Measurements from ENCODE around the gene UVRAG.

DNA sequence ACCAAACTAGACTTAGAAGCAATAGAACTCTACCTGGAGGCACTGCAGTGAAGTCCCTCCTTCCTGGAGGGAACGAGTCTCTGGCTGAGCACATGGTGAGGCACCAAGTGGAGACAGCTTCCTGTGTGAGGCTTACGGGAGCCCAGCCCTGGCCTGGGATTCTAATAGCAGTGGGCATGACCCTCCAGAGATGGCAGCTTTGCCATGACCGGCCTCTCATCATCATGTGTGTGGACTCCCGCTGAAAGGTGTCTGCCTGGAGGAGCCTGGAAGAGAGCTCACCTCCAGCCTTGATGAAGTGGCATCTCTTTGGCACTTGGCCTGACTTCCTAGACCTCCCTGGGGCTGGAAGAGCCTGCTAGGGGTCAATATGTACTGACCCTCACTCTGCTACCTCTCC is 38.5 kb upstream of the UVRAG start:
- no peak for TF ChIP-seq POLR2AphosphoS5 (IDR thresholded peaks at IDR 0.05; ENCODE audit: low read depth, low read length)
- TF ChIP-seq, protein P1, sequence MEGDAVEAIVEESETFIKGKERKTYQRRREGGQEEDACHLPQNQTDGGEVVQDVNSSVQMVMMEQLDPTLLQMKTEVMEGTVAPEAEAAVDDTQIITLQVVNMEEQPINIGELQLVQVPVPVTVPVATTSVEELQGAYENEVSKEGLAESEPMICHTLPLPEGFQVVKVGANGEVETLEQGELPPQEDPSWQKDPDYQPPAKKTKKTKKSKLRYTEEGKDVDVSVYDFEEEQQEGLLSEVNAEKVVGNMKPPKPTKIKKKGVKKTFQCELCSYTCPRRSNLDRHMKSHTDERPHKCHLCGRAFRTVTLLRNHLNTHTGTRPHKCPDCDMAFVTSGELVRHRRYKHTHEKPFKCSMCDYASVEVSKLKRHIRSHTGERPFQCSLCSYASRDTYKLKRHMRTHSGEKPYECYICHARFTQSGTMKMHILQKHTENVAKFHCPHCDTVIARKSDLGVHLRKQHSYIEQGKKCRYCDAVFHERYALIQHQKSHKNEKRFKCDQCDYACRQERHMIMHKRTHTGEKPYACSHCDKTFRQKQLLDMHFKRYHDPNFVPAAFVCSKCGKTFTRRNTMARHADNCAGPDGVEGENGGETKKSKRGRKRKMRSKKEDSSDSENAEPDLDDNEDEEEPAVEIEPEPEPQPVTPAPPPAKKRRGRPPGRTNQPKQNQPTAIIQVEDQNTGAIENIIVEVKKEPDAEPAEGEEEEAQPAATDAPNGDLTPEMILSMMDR (IDR thresholded peaks at IDR 0.05) = no peak
- TF ChIP-seq, protein P2, sequence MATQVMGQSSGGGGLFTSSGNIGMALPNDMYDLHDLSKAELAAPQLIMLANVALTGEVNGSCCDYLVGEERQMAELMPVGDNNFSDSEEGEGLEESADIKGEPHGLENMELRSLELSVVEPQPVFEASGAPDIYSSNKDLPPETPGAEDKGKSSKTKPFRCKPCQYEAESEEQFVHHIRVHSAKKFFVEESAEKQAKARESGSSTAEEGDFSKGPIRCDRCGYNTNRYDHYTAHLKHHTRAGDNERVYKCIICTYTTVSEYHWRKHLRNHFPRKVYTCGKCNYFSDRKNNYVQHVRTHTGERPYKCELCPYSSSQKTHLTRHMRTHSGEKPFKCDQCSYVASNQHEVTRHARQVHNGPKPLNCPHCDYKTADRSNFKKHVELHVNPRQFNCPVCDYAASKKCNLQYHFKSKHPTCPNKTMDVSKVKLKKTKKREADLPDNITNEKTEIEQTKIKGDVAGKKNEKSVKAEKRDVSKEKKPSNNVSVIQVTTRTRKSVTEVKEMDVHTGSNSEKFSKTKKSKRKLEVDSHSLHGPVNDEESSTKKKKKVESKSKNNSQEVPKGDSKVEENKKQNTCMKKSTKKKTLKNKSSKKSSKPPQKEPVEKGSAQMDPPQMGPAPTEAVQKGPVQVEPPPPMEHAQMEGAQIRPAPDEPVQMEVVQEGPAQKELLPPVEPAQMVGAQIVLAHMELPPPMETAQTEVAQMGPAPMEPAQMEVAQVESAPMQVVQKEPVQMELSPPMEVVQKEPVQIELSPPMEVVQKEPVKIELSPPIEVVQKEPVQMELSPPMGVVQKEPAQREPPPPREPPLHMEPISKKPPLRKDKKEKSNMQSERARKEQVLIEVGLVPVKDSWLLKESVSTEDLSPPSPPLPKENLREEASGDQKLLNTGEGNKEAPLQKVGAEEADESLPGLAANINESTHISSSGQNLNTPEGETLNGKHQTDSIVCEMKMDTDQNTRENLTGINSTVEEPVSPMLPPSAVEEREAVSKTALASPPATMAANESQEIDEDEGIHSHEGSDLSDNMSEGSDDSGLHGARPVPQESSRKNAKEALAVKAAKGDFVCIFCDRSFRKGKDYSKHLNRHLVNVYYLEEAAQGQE (IDR thresholded peaks at IDR 0.05; ENCODE audit: insufficient read depth in 1 of 2, low read depth in 2 of 2, low read length in 1 of 2) = no peak

All from Panc1 (cell line).